ENCODE measurements around the gene RSAD1.

- TF ChIP-seq CTCF (IDR thresholded peaks at IDR 0.05) (no peak), EZH2 (IDR thresholded peaks at IDR 0.05) (no peak), EZH2phosphoT487 (IDR thresholded peaks at IDR 0.05) (no peak)
Measured at GRCh38 chr17:50522766-50523165, 44.1 kb downstream of the RSAD1 start.

Measured in neural progenitor cell (in vitro differentiated cells).